Kidney epithelial cell (primary cell): Measurements from ENCODE around the gene SIDT1. TPM values are rescaled to one million over a fixed set of nuclear protein-coding genes. Genes with fewer than 3 reads are reported as not detected.

Experiments used
- DNase-seq: peaks from one replicate; pipeline ENCODE4 v3.0.0-alpha.2; 2010; ENCODE audit warnings: low read depth
- H3K27me3 ChIP-seq: 2 replicates; pipeline ENCODE4 v1.6.0; 2011; ENCODE audit warnings: low read length; ENCODE audit not compliant: control insufficient read depth, insufficient read depth
- H3K36me3 ChIP-seq: 2 replicates; pipeline ENCODE4 v1.5.1; 2011; ENCODE audit warnings: low read length; ENCODE audit not compliant: control insufficient read depth, insufficient read depth
- H3K4me3 ChIP-seq: 2 replicates; pipeline ENCODE4 v1.5.1; 2011; ENCODE audit warnings: low read depth, mild to moderate bottlenecking, control low read depth, low read length
- CTCF ChIP-seq: IDR thresholded peaks from 2 replicates; pipeline ENCODE4 v1.5.1; 2011; ENCODE audit warnings: mild to moderate bottlenecking, moderate library complexity, low read length, control low read depth, inconsistent platforms; ENCODE audit not compliant: insufficient read depth, poor library complexity, severe bottlenecking
- total RNA-seq: library from RNA; depleted of rRNA; stranded (reverse); fragments of >200 nt; gene quantifications from 2 replicates; pipeline ENCODE4 v1.2.3, GENCODE V29; 2015

Gene SIDT1
- 0.04 and 0.14 TPM in 2 replicates for total RNA-seq

- no peak for DNase-seq
- Histone ChIP-seq H3K27me3 (peaks cover 16% of the 10 kb centered on the region), H3K36me3 (no peaks in the 10 kb centered on the region), H3K4me3 (peak within 1 kb of the TSS; percentile 50)
- TF ChIP-seq CTCF: peak; percentile 10
These were observed at the start of gene SIDT1 for GRCh38 chr3:113531826-113532697. Gene SIDT1 (plus strand): TSS chr3:113532555. CDS start chr3:113533022, 467 bp downstream.

GRCh38 chr3:113485161-113485609 lies 47.2 kb upstream of the SIDT1 start:
- no peak for TF ChIP-seq CTCF
- no peaks in the 10 kb centered on the region for H3K36me3 ChIP-seq
- no peak overlapping the region for H3K4me3 ChIP-seq
- no peak for DNase-seq
- no peaks in the 10 kb centered on the region for H3K27me3 ChIP-seq

- H3K4me3 ChIP-seq: no peak overlapping the region
- no peaks in the 10 kb centered on the region for H3K36me3 ChIP-seq
- peak; percentile 44 for TF ChIP-seq CTCF
- no peak for DNase-seq
- H3K27me3 ChIP-seq: no peaks in the 10 kb centered on the region
These were observed 37.3 kb upstream of the SIDT1 start for GRCh38 chr3:113495035-113495434.

- no peaks in the 10 kb centered on the region for H3K36me3 ChIP-seq
- no peak for TF ChIP-seq CTCF
- DNase-seq: no peak
- H3K4me3 ChIP-seq: no peak overlapping the region
- H3K27me3 ChIP-seq: no peaks in the 10 kb centered on the region
These were observed 35.4 kb upstream of the SIDT1 start for GRCh38 chr3:113496924-113497323.

- Histone ChIP-seq H3K4me3 (no peak overlapping the region), H3K27me3 (no peaks in the 10 kb centered on the region), H3K36me3 (no peaks in the 10 kb centered on the region)
- TF ChIP-seq CTCF: no peak
- DNase-seq: peak; percentile 19
These were observed 33.9 kb upstream of the SIDT1 start for GRCh38 chr3:113498221-113499005.
